GM19239 (cell line): ENCODE data around the gene NTM.
"Not testable (repeated sequence)": the region's sequence is repeated elsewhere in the genome, so short reads cannot be mapped to it uniquely, and the experiment has no call there.

Source experiments
- DNase-seq: peaks from one replicate; pipeline ENCODE4 v3.0.0; 2011; ENCODE audit warnings: low spot score; ENCODE audit not compliant: insufficient read length
- FAIRE-seq: peaks from 2 replicates; lab custom pipeline; 2011; peaks lifted over from hg19 to GRCh38; lab: Jason Lieb, UNC

Gene NTM

DNA sequence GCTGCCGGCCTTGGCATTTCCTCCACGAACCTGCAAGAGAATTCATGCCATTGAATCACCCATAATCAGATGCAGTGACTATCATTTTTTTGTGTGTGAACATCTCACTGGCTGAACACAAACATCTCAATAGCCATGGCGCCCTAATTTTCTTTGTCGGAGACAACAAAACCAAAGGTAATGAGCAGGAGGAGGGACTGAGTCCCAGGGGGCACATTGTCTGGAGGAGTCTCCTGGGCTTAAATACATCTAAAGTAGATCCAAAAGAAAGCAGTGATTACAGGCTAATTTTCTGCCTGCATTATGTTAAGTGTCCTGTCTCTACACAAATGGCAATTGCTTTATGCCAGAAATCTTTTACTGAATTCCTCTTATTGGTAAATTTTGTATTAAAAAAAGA is 113.5 kb downstream of the NTM start:
- FAIRE-seq (no peak), DNase-seq (no peak)

DNA sequence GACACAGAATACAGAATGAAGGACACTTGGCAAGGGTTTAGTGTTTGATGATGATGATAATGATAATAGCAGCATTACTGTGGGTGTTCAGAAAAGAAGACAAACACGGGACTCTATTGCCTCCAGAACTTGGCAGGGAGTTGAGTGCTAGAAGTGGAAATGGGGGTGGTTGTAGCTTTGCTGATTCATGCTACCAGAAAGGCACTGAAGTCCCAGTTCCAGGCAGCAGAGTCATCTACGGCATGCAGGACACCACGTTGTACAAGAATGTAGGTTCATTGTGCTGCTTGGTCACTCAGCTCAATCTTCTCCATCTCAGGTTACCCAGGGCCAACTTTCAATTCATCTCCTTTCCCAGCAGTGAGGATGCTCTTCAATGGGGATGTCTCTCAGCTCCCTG is 115.7 kb downstream of the NTM start:
- no peak for DNase-seq
- no peak for FAIRE-seq

DNA sequence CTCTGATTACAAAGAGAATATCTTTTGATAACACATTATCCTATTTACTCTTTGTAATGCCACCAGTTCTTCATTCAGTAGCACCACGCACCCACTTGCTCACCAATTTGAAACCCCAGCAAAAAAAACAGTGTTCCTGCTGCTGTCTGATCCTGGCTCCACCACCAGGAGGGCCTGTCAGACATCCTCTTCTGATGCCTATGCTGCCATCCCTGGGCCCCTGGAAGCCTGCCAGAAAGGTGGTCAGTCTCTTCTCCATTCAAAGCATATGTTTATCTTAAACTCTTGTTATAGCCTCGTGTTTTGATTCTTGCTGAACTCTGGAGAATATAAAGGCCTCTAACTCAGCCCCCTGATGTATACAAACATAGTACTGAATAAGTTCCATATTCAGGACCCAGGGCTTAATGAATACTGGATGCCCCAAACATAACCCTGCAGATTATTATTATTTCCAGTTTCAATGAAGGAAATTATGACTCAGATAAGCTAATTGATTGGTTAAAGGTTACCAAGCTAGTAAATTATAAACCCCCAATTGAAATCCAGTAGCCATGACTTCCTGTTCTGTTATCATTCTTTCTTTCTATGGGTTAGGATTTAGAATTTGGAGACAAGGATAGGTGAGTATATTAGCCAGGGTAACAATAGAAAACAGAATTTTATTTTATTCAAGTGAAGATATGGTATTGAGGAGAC is 116.7 kb downstream of the NTM start:
- FAIRE-seq, result no peak

DNA sequence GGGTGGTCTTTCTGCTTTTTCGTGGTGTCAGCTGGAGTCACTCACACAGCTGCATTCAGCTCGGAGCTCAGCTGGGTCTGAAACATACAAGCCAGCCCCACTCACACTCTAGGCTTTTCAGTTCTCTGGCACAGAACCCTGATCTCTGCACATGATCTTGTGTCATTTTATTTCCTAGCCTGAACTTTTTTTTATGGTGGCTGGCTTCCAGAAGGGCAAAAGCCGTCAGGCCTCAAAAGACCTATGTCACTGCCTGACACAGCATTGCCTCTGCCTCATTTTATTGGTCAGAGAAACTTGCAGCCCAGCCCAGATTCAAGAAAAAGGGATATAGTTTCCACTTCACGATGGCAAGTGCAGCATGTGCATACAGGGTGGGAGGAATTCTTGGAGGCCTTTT is 117.8 kb downstream of the NTM start:
- FAIRE-seq, result no peak

More for the DNA sequence above, 116.7 kb downstream of the NTM start:
- no peak for DNase-seq

DNA sequence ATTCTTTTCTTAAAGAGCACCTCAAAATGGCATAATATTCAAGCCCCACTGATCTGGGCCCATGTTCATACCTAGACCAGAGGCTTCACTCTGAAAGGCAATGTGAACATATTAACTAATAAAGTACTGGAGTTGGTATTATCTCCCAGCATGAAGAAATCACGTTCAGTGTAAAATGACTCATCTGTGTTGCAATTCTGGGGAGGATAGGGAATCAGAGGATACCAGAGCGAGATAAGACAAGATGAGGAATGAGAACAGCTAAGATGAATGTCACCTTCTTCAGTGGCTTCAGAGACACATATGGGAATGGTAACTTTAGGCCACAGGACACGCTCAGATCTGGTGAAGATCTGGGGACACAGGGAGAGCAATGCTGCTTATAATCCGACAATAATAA is 121.1 kb downstream of the NTM start:
- DNase-seq (no peak), FAIRE-seq (no peak)

More for the DNA sequence above, 117.8 kb downstream of the NTM start:
- no peak for DNase-seq

DNA sequence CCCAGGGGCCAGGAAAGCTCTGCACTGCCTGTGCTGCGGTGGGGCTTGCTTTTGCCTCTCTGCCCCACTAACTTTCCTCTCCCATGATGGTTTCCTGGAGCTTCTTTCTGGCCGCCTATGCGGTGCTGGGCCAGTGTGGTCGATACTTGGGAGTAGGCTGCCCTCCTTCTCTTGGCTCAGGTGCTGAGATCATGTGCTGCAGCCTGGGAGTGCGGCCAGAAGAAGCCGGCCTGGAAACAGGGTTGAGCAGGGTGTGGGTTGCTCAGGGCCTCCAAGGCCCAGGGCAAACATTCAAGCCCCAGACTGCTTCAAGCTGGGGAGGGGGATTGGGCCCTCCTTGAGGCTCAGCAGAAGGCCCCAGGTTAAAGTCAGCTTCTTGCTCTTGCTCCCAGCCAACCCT is 125.0 kb downstream of the NTM start:
- FAIRE-seq (no peak), DNase-seq (no peak)

DNA sequence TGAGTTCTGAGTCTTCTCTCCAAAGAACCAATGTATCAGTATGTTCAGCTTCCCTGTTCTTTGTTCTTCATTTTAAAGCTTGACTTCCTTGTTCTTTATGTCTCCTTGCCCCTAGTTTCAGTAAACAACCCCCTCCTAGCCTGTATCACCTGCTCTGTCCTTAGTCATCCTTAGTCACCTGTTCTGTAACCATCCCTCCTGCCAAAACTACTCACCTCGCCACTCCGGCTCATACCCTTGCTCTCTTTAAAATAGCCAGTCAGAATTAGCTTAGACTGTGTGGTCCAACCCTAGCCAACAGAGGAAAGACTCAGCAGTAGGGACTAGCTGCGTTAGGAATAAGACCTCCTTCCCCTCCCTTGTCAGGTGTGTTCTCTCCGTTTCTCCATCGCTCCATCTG is 127.3 kb downstream of the NTM start:
- not testable (repeated sequence) for FAIRE-seq, DNase-seq

DNA sequence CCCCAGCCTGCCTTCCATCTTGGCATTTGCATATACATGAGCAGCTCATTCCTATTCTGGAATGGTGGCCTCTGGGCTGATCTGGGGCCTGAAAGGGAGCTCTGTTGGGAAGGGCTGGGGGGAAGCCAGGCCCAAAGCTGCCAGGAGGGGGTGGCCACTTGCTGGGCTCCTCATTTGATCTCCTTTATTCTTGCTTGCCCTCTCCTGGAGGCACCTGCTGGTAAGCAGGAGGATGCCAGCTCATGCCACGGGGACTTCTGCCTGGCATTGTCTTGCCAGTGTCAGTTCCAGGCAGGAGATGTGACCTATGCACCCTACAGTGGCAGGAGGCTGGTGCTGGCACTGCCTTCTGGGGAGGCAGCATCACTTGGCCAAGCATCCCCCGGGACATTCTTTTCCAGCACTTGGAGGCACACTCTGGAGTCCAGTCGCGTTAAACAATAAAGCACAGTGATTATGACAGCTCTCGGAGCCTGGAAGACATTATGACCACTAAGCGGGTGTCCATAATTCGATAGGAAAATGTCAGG is 128.3 kb downstream of the NTM start:
- no peak for FAIRE-seq
- DNase-seq, result no peak

DNA sequence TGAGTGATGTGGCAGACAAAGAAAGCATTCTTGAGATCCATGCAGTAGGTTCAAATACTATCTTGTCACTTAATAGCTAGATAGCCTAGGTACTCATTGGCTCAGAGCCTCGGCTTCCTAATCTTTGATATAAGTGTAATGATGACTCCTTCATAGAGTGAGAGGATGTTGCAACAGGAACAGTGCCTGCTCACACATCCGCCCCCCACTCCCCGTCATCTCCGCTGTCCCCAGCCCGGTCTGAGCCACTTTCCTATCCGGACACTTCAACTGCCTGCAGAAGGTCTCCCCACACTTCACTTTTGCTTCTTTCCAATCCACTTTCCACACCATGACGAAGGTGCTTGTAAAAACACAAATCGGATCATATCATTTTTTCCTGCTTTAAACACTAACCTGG is 128.8 kb downstream of the NTM start:
- FAIRE-seq, result no peak

DNA sequence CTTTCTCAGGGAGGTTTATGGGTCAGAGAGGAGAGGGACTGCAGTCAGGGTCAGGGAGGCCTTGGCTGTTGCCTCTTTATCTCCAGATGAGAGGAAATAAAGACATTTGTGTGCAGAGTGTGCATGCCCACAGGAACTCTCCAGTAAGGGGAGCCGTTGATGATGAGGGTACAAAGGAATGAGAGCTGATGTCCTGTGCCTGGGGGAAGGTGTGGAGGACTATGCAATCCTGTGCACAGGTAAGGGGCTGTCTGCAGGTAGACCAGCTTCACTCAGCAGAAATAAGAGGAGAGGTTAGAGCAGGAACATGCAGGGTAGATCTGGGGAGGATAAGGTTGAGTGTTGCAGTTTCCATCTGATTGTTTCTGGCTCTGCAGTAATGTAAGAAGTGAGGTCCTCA is 132.6 kb downstream of the NTM start:
- no peak for FAIRE-seq

More for the DNA sequence above, 128.8 kb downstream of the NTM start:
- no peak for DNase-seq

DNA sequence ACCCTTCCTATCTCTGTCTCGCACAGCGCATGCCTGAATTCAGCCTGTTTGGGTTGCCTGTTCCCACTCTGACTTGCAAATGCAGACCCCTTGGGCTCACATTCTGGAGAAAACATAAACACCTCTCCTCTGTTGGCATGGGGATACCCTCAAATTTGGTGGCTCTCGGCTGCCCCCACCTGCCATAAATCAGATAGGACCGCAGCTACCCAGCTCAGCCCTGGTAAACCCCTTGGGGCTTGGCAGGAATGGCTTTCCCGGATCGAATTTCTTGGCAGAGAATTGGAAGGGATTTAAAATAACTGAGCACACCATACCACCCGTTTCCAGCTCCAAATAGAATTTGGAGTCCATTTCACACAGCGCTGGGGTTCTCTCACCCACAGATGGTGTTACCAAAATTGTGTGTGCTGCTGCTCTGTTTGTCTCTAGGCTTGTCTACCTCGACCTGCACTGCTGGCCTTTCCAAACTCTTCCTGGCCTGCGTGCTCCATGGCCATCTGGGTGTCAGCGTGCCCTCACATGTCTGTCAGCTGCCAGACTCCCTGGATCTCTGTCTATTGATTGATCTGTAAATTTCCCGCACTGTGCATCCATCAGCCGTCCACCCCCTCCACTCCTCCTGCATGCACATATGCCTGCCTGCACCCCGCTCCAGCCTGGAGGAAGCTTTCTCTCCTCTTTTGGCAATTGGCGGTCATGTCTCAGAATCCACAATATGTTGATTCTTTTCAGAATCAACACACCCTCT is 134.0 kb downstream of the NTM start:
- FAIRE-seq (no peak), DNase-seq (no peak)

More for the DNA sequence above, 132.6 kb downstream of the NTM start:
- DNase-seq, result no peak

DNA sequence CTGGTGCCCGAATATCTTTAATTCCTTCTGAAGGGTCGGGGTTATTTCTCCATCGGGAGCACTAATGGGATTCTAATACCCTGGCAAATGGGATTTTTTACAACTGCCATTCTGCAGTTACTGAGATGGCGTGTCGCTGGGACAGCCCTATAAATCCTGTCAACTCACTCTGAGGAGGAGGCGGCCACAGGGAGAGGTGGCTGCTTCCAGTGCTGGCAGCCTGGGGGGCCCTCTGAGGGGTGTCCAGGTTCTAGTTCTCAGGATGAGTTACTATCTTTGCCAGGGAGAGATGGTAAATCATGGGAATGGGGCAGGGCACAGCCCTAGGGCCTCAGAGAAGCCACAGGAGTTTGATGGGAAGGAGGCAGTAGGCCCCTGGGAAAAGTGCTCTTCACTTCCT is 135.9 kb downstream of the NTM start:
- FAIRE-seq (no peak), DNase-seq (no peak)

DNA sequence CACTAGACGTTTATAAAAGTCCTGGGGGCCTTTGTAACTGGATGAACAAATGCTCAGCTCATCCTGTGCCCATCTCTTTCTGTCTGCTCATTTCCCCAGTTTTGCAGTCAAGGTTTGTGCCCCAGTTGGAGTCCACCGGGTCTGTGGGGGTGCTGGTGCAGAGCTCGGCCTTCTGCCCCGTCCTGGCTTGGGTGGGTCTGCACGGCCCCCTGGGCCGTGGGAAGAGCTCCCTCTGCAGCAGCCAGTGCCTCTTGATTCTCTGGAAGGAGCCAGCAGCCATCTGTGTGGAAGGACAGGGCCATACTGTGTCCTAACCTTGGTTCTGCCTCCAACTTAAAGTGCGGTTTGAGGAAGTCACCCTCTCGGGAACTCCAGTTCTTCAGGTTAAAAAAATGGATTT is 140.2 kb downstream of the NTM start:
- no peak for DNase-seq
- no peak for FAIRE-seq

DNA sequence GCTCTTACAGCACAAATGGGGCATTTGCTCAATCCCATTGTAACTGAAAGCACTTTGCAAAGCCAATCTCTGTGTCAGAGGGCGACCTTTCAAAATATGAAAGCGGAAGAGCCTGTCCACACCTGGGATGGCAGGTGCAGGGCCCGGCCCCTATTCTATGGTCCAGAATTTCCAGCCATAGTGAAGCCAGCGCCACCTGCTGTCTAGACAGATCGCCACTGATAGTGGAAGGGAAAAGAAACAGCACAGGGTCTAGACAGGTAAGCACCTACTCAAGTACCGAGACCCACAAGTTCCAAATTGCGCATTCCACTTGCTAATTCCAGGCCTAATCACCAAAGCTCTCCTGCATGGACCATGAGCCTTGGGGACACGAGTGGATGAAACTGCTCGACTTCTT is 141.4 kb downstream of the NTM start:
- FAIRE-seq, result no peak
- DNase-seq, result peak; percentile 5

DNA sequence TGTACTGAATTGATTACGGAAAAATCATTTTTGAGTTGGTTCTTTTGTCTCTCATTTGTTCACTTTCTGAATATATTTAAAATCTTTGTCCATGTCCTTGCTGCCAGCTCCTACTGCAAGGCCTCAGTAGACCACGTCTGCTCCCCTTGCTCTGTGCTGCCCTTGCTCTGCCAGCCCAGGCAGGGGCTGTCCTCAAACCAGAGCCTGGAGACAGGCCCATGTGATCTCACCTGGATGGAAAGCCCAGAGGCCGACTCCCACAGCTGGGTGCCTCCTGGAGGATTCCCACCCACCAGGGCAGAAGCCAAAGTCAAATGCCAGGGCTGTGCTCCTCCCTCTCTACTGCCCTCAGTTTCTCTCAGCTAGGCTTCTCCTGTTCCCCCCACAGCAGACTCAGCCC is 141.8 kb downstream of the NTM start:
- DNase-seq (no peak), FAIRE-seq (no peak)

DNA sequence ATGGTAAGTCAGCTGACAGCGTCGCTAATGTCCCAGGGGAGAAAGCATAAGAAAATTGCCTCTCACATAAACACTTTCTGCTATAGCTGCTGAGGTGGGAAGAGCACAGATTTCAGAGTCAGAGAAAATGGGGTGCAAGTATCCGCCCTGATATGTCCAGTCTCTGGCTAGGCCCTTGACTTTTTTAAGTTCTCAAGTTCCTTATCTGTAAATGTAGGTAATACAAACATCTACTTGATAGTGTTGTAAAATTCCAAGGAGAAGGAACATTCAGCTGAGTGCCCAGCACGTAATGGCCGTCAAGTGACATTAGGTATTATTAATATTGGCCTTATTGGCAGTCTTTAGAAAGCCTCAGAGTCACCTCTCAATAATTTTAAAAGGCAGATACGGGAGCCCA is 143.6 kb downstream of the NTM start:
- FAIRE-seq (no peak), DNase-seq (no peak)

DNA sequence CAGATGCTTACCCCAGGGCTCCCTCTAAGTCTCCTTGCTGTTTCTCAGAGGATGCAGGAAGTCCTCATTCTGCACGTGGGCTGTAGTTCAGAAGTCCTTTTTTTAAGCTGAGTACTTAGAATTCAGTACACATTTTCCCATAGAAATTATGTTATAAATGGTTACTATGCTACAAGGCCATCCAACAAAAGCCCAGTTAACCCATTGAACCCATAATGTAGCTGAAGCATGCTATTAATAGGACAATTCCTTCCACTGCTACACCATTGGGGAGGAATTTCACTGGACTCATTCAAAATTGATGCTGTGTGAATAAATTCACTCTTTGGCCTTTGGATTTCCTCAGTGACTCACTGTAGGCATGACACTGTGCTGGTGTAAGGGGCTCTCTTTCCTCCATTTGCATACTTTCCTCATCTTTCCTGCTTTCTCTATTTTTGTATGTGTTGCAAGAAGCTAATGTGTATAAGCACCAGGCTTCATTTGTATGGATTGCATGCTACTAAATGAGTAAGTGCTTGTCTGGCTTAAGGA is 148.0 kb downstream of the NTM start:
- DNase-seq (no peak), FAIRE-seq (no peak)

DNA sequence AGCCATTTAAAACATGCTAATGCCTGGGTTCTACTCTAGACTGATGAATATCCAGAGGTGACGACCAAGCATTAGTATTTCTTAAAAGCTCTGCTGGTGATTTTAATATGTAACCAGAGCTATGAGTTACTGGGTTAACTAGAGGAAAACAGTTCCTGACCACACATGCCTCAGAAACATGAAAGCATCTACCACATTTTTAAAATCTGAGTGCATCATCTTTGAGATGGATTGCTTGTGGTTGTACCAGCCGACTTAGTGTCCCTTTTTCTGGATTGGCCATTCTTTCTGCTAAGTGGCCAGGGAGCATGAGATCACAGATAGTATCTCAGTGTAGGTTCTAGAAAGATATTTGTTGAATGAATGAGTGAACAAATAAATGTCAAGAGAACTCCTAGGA is 152.4 kb downstream of the NTM start:
- no peak for DNase-seq
- no peak for FAIRE-seq

DNA sequence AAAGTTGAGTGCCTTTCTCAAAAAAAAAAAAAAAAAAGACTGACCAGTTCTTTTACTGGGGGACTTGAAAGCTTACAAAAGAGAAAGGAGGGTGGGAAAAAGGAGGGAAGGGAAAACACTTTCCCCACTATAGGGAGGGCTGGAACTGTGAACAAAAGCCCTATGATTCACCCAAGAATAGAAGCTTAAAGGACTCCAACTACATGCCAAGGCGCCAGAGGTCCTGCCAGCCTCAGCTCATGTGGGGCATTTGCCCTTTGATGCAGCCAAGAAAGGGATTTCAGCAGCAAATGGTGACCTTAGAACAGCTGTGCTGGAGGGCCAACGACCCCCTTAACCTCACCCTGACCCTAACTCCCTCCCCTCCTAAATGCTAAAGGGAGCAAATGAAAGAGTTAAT is 160.0 kb downstream of the NTM start:
- no peak for DNase-seq
- no peak for FAIRE-seq

DNA sequence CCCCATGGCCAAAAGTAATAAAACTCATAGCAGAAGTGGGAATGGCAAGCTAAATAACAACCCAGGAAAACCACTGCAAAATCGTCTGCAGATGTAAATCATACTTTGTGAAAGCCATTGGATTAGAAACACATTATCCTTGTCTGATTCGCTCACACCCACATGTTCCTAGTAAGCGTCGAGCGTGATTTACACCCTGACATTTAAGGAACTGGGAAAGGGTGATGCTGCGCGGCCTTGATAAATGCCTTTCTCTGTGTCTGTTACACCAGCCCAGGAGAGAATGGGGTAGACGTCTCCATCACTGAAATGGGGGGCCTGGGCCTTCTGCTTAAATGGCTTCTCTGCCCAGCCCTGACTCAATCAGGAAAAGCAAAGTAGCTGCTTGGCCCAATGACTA is 162.7 kb downstream of the NTM start:
- DNase-seq (no peak), FAIRE-seq (no peak)

DNA sequence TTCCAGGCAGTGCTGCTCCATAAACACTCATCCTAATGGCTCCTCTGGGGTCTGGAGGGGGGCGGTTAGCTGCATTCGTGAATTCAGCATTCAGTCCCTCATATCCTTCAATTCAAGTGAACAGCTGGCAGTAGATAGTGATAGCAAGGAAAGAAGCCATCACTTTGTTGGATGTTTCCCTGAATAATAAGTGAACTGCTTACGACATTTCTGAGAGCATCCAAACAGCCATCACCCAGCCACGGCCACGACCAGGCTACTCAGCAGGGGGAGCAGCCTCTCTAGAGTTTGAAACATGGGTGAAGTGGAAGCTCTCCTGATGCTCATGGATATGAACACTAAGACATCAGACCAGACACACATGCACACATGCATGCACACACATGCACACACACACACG is 163.6 kb downstream of the NTM start:
- no peak for FAIRE-seq
- no peak for DNase-seq
